Measurements from ENCODE around the gene GSTO1.

The GSTO1 gene

GRCh38 chr10:104251443-104251842 lies 3.2 kb upstream of the GSTO1 start:
- no peak for DNase-seq

DNA sequence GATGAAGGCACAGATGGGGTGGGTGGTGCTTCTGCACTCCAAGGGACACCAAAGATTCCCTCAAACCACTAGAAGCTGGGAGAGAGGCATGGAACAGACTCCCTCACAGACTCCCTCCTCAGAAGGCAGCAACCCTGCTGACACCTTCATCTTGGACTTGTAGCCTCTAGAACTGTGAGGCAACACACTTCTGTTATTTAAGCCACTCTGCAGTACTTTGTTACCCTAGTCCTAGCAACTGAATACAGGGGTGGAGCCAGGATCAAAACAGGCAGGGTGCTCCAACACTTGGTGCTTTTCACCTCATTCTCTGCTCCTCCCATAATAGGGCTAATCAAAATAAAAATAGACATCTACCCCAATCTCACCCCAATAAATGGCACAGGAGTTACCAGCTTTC lies 2.3 kb upstream of the GSTO1 start:
- DNase-seq, result no peak

GRCh38 chr10:104253106-104253505 lies 1.6 kb upstream of the GSTO1 start:
- DNase-seq, result no peak

GRCh38 chr10:104253606-104254410 lies 884 bp upstream of the GSTO1 start:
- DNase-seq, result no peak

DNA sequence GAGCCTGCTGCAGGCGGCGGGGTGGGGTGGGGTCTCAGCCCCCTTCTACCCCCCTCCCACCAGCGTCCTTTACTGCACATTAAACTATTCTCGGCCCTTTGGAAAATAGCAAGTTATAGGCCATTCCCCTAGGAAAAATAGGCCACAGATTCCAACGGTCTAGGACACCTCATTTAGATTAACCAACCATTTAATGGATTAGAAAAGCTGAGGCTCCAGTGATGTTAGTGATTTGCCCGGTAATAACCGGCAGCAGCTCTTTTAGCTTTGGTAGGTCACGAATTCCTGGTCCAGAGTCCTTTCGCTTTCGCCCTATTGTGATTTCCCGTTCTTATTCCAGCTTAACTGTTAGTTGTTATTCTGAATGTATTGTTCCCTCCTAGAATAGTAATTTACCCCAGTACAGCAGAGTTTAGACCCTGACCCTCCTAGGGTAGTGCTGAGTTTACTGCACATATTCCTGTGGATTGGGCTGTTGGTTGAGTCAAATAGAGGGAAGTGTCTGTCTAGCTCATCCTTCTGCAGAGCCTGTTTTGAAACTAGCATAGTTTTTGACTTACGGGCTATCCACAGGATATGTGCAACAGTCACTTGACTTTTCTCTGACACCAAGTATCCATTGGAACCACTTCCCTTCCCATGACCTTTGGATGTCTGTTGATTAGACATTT lies 754 bp downstream of the GSTO1 start:
- DNase-seq, result peak; percentile 68

GRCh38 chr10:104256335-104256961 lies 1.8 kb downstream of the GSTO1 start:
- DNase-seq, result peak; percentile 13

DNA sequence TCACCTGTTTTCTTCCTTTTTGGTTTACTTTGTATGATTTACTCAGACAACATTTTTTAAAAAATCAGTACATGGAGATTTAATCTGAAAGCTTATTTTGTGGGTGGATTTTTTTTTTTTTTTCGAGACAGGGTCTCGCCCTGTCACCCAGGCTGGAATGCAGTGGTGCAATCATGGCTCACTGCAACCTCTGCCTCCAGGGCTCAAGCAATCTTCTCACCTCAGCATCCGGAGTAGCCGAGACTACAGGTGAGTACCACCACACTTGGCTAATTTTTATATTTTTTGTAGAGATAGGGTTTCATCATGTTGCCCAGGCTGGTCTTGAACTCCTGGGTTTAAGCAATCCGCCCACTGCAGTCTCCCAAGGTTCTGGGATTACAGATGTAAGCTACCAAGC lies 2.5 kb downstream of the GSTO1 start:
- no peak for DNase-seq

DNA sequence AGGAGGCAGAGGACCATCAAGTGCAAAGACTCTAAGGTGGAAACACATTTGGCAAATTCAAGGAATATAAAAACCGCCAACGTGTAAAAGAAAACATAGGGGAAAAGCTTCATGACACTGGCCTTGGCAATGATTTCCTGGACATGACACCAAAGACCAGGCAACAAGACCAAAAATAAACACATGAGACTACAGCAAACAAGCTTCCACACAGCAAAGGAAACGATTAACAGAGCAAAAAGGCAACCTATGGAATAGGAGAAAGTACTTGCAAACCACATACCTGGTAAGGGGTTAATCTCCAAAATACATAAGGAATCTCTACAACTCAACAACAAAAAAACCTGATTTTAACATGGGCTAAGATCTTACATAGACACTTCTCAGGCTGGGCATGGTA lies 3.5 kb downstream of the GSTO1 start:
- DNase-seq, result no peak

GRCh38 chr10:104259456-104259855 lies 4.8 kb downstream of the GSTO1 start:
- DNase-seq, result no peak

GRCh38 chr10:104259999-104260774 lies 5.5 kb downstream of the GSTO1 start:
- no peak for DNase-seq

- DNase-seq, result peak; percentile 49
Observed at GRCh38 chr10:104260775-104261115, 6.1 kb downstream of the GSTO1 start.

- DNase-seq, result no peak
Observed at GRCh38 chr10:104262055-104262454, 7.4 kb downstream of the GSTO1 start.

DNA sequence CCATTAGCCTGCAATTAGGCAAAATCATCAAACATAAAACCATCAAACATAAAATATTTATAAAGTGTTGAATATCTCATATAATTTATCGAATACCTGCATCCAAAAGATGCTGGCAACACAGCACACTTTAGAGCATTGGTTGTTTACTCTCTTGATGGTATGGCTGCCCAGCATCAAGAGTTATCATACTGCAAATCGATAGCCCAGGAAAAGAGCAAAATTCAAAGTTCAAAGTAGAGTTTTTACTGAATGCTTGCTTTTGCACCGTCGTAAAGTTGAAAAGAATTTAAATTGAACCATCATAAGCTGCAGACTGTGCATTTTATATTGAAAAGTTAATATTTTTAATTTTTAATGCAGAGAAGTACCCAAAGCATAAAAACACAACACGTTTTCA lies 10.1 kb downstream of the GSTO1 start:
- DNase-seq, result no peak

GRCh38 chr10:104267721-104268404 lies 13.2 kb downstream of the GSTO1 start:
- no peak for DNase-seq

DNA sequence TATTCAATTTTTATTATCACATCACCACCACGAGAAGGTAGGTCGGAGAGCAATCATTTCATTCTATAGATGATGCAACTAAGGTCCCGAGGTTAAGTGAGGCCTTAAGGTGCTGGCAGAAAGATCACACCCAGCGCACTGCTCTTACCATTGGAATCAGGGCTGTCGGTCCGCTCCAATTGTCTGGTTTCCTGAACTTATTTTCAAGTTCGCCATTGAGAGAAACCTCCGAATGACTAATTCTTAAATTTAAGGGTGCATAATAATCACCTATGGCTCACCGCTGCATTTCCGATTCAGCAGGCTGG lies 13.7 kb downstream of the GSTO1 start:
- no peak for DNase-seq

- peak; percentile 100 for DNase-seq
Observed at GRCh38 chr10:104268713-104269645, 14.3 kb downstream of the GSTO1 start, which contains the start of gene GSTO2. GSTO2 (plus strand) TSS chr10:104269184; CDS start chr10:104274916, 5,732 bp downstream.

DNA sequence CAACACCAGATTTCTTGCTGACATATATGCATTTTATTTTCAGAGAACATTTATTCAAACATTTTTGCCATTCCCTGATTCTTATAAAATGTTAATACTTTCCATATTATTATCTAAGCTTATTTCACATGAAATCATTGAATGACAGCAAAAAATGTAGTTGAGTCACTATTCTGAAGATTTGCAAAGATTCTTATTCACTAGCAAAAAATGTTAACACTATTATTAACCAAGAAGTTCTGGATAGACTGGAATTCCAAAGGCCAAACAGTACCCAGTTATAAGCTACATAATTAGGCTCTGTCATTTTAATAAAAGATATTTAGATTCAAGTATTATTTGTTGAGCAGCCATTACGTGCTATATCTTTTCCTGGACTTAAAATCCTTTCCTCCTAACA lies 18.6 kb downstream of the GSTO1 start:
- no peak for DNase-seq

DNA sequence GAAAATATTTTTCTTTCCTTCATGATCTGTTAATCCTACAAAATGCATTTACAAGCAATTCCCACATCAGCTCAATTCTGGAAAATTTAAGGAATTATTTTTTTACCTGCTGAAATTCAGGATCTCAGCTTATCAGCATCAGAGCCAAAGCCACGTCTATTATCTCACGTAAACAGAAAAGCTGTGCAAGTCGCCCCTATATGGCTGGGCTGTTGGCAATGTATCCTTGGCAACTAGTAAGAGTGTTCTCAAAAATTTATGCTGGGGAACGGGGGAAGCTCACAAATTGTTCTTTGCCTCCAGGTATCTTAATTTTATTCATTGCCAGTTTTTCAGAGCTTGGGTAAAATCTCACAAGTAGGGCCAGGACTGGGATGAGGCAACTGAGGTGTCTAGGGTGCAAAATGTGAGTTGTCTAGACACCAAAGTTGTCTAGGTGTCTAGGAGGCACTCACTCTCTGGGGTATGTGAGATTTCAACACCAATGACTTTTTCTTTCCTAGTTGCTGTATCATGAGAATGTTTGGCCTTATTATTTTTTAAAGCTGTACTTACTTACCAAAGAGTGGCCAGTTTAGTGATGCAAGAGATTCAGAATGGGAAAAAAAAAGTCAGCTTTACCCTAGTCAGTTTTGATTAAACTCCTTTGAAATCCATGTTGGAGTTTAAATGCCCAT lies 19.3 kb downstream of the GSTO1 start:
- no peak for DNase-seq

- peak; percentile 57 for DNase-seq
Observed at GRCh38 chr10:104274762-104275721, 20.4 kb downstream of the GSTO1 start.

- no peak for DNase-seq
Observed at GRCh38 chr10:104276192-104276591, 21.5 kb downstream of the GSTO1 start.
